ENCODE results near the gene CARD19.

CARD19 gene

GRCh38 chr9:93118863-93119702 lies 23.1 kb downstream of the CARD19 start:
- no peak for DNase-seq (ENCODE audit: low read depth in 2 of 2)

- no peak for DNase-seq (ENCODE audit: low read depth in 2 of 2)
These were observed 23.6 kb downstream of the CARD19 start for GRCh38 chr9:93119703-93119952.

GRCh38 chr9:93119953-93120845 lies 24.2 kb downstream of the CARD19 start:
- DNase-seq (ENCODE audit: low read depth in 2 of 2) = no peak

- DNase-seq (ENCODE audit: low read depth in 2 of 2) = no peak
These were observed 24.9 kb downstream of the CARD19 start for GRCh38 chr9:93120846-93121315.

- no peak for DNase-seq (ENCODE audit: low read depth in 2 of 2)
These were observed 25.6 kb downstream of the CARD19 start for GRCh38 chr9:93121316-93122241.

GRCh38 chr9:93122721-93123221 lies 26.8 kb downstream of the CARD19 start:
- DNase-seq (ENCODE audit: low read depth in 2 of 2) = no peak

- no peak for DNase-seq (ENCODE audit: low read depth in 2 of 2)
These were observed 27.7 kb downstream of the CARD19 start for GRCh38 chr9:93123561-93124283.

GRCh38 chr9:93124793-93125192 lies 28.8 kb downstream of the CARD19 start:
- DNase-seq (ENCODE audit: low read depth in 2 of 2) = no peak

GRCh38 chr9:93125331-93125894 lies 29.4 kb downstream of the CARD19 start:
- DNase-seq (ENCODE audit: low read depth in 2 of 2) = no peak

- no peak for DNase-seq (ENCODE audit: low read depth in 2 of 2)
These were observed 30.2 kb downstream of the CARD19 start for GRCh38 chr9:93126151-93126781.

- DNase-seq (ENCODE audit: low read depth in 2 of 2) = no peak
These were observed 30.9 kb downstream of the CARD19 start for GRCh38 chr9:93126825-93127368.

GRCh38 chr9:93127395-93127911 lies 31.4 kb downstream of the CARD19 start:
- no peak for DNase-seq (ENCODE audit: low read depth in 2 of 2)

GRCh38 chr9:93128011-93128714 lies 32.1 kb downstream of the CARD19 start:
- DNase-seq (ENCODE audit: low read depth in 2 of 2) = no peak

- no peak for DNase-seq (ENCODE audit: low read depth in 2 of 2)
These were observed 32.8 kb downstream of the CARD19 start for GRCh38 chr9:93128715-93129224.

- DNase-seq (ENCODE audit: low read depth in 2 of 2) = no peak
These were observed 33.3 kb downstream of the CARD19 start for GRCh38 chr9:93129286-93129685.

- DNase-seq (ENCODE audit: low read depth in 2 of 2) = no peak
These were observed 33.9 kb downstream of the CARD19 start for GRCh38 chr9:93129691-93130500.

- DNase-seq (ENCODE audit: low read depth in 2 of 2) = no peak
These were observed 35.0 kb downstream of the CARD19 start for GRCh38 chr9:93130861-93131481.
